Ureter (tissue), 1 donor: Measurements from ENCODE around the gene MKNK2. TPM values are rescaled to one million over a fixed set of nuclear protein-coding genes. Genes with fewer than 3 reads are reported as not detected.
"Not testable (repeated sequence)": the region's sequence is repeated elsewhere in the genome, so short reads cannot be mapped to it uniquely, and the experiment has no call there.

ENCODE experiments used
- DNase-seq: peaks from one replicate; pipeline ENCODE4 v3.0.0-alpha.2; 2020; ENCODE audit warnings: low spot score
- total RNA-seq: library from RNA; stranded (reverse); gene quantifications from one replicate; pipeline ENCODE4 v1.2.4, GENCODE V29; 2023
- donor health status: DM: yes; HTN: yes; CAD: no.

The MKNK2 gene
- total RNA-seq, 1 donor from 2014 or later = 151 TPM

- DNase-seq = no peak
These were observed 58.2 kb downstream of the MKNK2 start for GRCh38 chr19:1992759-1993260.

DNA sequence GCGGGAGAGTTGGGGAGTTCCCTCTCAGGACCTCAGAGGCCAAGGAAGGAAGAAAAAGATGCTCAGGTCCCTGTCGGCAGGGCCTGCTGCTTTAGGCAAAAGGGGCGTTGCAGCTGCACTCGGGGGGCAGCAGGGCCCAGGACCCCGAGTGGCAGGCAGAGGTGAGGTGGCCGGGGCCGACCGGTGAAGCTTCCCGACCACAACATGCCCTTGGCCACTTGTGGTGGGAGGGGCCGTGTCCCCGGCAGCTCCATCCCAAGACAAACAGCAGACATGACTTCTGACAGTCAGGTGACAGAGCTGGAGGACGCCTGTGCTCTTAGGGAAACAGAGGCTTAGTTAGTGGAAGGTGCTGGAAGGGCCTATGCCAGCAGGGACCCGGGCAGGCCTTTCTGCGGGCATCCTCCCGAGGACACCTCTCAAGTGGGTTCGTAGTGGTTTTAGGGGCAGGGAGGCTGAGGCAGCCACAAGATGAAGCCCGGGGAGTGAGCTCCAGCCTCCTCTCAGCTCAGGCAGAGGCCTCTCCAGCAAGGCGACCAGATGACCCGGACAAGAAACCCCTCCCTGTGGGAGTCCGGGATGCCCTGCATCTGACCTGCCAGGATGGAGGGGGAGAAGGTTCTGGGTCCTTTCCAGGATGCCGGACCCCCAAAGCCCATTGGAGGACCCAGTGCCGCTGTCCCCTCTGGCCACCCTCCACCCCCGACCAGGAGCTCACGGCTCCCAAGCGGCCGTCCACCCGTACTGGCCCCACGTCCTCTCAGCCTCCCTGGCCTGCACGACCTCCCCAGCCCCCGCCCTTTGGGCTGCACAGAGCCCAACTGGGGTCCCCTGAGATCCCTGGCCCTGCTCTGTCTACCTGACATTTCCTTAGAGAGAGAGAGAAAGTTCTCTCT lies 59.8 kb downstream of the MKNK2 start:
- DNase-seq = no peak

- DNase-seq = no peak
These were observed 60.6 kb downstream of the MKNK2 start for GRCh38 chr19:1990230-1991017.

GRCh38 chr19:1989513-1990229 lies 61.4 kb downstream of the MKNK2 start:
- DNase-seq = no peak

DNA sequence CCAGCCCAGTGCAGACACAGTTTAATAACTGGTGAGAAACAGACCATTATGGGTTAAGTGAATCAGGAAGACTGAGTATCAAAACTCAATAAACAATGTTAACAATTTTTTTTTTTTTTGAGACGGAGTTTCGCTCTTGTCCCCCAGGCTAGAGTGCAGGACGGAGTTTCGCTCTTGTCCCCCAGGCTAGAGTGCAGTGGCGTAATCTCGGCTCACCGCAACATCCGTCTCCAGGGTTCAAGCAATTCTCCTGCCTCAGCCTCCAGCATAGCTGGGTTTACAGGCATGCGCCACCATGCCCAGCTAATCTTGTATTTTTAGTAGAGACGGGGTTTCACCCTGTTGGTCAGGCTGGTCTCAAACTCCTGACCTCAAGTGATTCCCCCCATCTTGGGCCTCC lies 62.6 kb downstream of the MKNK2 start:
- not testable (repeated sequence) for DNase-seq

Other genes with a start within 250 kb of the MKNK2 start
- 1.3 TPM for gene ATP8B3, start 239.0 kb downstream of the MKNK2 start, total RNA-seq
- gene REXO1, start 202.8 kb downstream of the MKNK2 start, total RNA-seq = 39.3 TPM
- 14.8 TPM for gene KLF16, start 187.7 kb downstream of the MKNK2 start, total RNA-seq
- 58.1 TPM for gene ABHD17A, start 165.7 kb downstream of the MKNK2 start, total RNA-seq
- gene ADAT3, start 145.8 kb downstream of the MKNK2 start, total RNA-seq = 4.1 TPM
- gene SCAMP4, start 145.8 kb downstream of the MKNK2 start, total RNA-seq = 82.3 TPM
- 57.2 TPM for gene CSNK1G2, start 110.1 kb downstream of the MKNK2 start, total RNA-seq
- 102 TPM for gene BTBD2, start 35.5 kb downstream of the MKNK2 start, total RNA-seq
- 51.0 TPM for gene MOB3A, start 45.1 kb upstream of the MKNK2 start, total RNA-seq
- gene IZUMO4, start 45.7 kb upstream of the MKNK2 start, total RNA-seq = 5.9 TPM
- gene AP3D1, start 100.3 kb upstream of the MKNK2 start, total RNA-seq = 148 TPM
- 41.9 TPM for gene DOT1L, start 112.7 kb upstream of the MKNK2 start, total RNA-seq
- 52.0 TPM for gene PLEKHJ1, start 185.1 kb upstream of the MKNK2 start, total RNA-seq
- 65.8 TPM for gene SF3A2, start 185.6 kb upstream of the MKNK2 start, total RNA-seq
- 1.3 TPM for gene AMH, start 198.1 kb upstream of the MKNK2 start, total RNA-seq
- gene JSRP1, start 205.2 kb upstream of the MKNK2 start, total RNA-seq = 0.49 TPM
- 0.99 TPM for gene PEAK3, start 230.9 kb upstream of the MKNK2 start, total RNA-seq